Activated naive CD8-positive, alpha-beta T cell (primary cell): ENCODE data around the gene ZNF433.
"Not testable (repeated sequence)": the region's sequence is repeated elsewhere in the genome, so short reads cannot be mapped to it uniquely, and the experiment has no call there.

ENCODE experiments used
- H3K27ac Mint-ChIP-seq: one replicate; pipeline ENCODE4 v1.8.0; 2021; ENCODE audit warnings: mixed read lengths
- H3K27me3 Mint-ChIP-seq: one replicate; pipeline ENCODE4 v1.8.0; 2021; ENCODE audit warnings: mixed read lengths
- H3K36me3 Mint-ChIP-seq: one replicate; pipeline ENCODE4 v1.8.0; 2021; ENCODE audit warnings: mixed read lengths
- H3K4me1 Mint-ChIP-seq: one replicate; pipeline ENCODE4 v1.8.0; 2021; ENCODE audit warnings: low read depth, mixed read lengths
- H3K4me3 Mint-ChIP-seq: one replicate; pipeline ENCODE4 v1.8.0; 2021; ENCODE audit warnings: mild to moderate bottlenecking, mixed read lengths
- H3K9me3 Mint-ChIP-seq: one replicate; pipeline ENCODE4 v1.8.0; 2021; ENCODE audit warnings: low read depth, mixed read lengths

The ZNF433 gene

DNA sequence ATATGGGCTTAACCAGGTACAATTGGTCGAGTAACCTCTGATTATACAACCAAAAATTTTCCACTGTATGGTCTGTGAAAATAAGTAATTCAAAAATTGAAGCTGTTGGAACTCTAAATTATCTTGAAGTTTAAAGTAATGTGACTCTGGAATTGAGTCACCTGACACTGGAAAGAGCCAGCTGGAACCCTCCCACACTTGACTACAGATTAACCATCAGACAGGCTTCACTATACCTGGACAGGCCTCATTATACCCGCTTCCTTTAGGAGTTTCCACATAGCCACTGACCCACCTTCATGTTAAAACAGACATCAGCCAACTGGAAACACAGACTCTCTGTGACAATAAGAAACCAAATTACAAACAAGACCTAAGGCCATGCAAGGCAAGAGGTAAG is 1.3 kb downstream of the ZNF433 start:
- H3K27ac Mint-ChIP-seq = no peak overlapping the region
- H3K27me3 Mint-ChIP-seq = no peaks in the 10 kb centered on the region
- H3K4me3 Mint-ChIP-seq = peak overlapping the region; percentile 64
- peaks cover 16% of the 10 kb centered on the region for H3K4me1 Mint-ChIP-seq
- no peaks in the 10 kb centered on the region for H3K36me3 Mint-ChIP-seq
- no peaks in the 10 kb centered on the region for H3K9me3 Mint-ChIP-seq

DNA sequence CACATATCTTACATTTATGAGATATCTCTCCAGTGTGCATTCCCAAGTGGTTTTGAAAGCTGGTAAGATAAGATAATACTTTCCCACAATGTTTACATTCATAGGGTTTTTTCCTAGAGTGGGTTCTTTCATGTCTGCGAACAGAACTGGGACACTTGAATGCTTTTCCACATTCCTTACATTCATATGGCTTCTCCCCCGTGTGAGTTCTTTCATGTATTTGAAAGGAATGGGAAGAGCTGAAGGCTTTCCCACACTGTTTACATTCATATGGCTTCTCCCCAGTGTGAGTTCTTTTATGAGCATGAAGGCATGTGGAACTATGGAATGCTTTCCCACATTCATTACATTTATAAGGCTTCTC is 19.7 kb downstream of the ZNF433 start:
- H3K27ac Mint-ChIP-seq = no peak overlapping the region
- no peaks in the 10 kb centered on the region for H3K4me1 Mint-ChIP-seq
- H3K27me3 Mint-ChIP-seq = no peaks in the 10 kb centered on the region

DNA sequence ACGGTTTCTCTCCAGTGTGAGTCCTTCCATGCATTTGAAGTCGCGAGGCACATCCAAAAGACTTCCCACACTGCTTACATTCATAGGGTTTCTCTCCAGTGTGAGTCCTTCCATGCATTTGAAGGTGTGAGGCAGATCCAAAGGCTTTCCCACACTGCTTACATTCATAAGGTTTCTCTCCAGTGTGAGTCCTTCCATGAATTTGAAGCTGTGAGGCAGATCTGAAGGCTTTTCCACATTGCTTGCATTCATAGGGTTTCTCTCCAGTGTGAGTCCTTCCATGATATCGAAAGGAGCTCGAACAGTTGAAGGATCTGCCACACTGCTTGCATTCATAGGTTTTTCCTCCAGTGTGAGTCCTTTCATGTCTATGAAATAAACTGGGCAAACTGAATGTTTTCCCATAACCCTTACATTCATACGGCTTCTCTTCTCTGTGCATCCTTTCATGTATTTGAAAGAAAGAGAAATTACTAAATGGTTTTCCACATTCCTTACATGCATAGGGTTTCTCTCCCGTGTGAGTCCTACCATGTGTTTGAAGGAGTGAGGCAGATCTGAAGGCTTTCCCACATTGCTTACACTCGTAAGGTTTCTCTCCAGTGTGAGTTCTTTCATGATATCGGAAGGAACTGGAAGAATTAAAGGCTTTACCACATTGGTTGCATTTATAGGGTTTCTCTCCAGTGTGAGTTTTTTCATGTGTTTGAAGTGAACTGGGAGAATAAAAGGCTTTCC is 20.3 kb downstream of the ZNF433 start:
- peaks cover 21% of the 10 kb centered on the region for H3K9me3 Mint-ChIP-seq

More for the DNA sequence above, 19.7 kb downstream of the ZNF433 start:
- peaks cover 48% of the 10 kb centered on the region for H3K36me3 Mint-ChIP-seq
- no peak overlapping the region for H3K4me3 Mint-ChIP-seq
- peaks cover 21% of the 10 kb centered on the region for H3K9me3 Mint-ChIP-seq

GRCh38 chr19:12000152-12000981 is 35.1 kb downstream of the ZNF433 start:
- Mint-ChIP-seq H3K9me3 (no peaks in the 10 kb centered on the region), H3K27me3 (no peaks in the 10 kb centered on the region), H3K36me3 (peaks cover 14% of the 10 kb centered on the region), H3K4me3 (peak overlapping the region; percentile 24), H3K4me1 (peaks cover 26% of the 10 kb centered on the region), H3K27ac (peak overlapping the region; percentile 51)

More for the DNA sequence above, 20.3 kb downstream of the ZNF433 start:
- Mint-ChIP-seq H3K27ac (no peak overlapping the region), H3K4me1 (no peaks in the 10 kb centered on the region), H3K36me3 (peaks cover 48% of the 10 kb centered on the region), H3K27me3 (no peaks in the 10 kb centered on the region), H3K4me3 (no peak overlapping the region)

DNA sequence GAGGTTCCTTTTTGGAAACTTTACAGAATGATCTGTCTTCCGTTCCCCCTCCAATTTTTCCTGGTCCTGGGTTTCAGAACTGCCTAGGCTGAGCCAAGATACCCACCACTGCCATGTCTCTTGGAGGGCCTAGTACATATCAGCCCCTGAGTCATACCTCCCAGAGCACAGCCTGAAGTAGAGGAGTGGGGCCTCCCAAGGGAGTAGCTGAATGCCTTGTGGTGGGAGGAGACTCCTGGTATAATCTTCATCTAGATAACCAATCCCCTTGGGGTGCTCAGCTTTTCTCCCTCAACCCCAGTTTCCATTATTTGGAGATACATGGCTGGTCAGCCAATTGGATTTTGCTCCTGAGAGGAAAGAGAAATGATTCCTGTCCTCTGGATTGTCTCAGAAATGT is 40.3 kb downstream of the ZNF433 start:
- Mint-ChIP-seq H3K27ac (no peak overlapping the region), H3K36me3 (peaks cover 18% of the 10 kb centered on the region), H3K4me1 (peaks cover 54% of the 10 kb centered on the region), H3K4me3 (no peak overlapping the region), H3K27me3 (no peaks in the 10 kb centered on the region), H3K9me3 (no peaks in the 10 kb centered on the region)

DNA sequence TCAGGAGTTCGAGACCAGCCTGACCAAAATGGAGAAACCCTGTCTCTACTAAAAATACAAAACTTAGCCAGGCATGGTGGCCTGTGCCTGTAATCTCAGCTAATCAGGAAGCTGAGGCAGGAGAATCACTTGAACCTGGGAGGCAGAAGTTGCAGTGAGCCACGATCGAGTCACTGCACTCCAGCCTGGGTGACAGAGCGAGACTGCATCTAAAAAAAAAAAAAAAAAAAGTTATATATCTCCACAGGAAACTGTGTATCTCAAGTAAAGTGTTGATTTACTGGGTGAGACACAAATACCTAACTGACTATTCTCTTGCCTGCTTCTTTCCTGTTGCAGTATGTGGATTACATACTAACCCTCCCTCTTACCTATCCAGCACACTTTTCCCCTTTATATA is 43.6 kb downstream of the ZNF433 start:
- not testable (repeated sequence) for H3K27ac Mint-ChIP-seq

GRCh38 chr19:11989112-11989456 is 46.4 kb downstream of the ZNF433 start:
- peaks cover 6% of the 10 kb centered on the region for H3K36me3 Mint-ChIP-seq

More for the DNA sequence above, 43.6 kb downstream of the ZNF433 start:
- peaks cover 57% of the 10 kb centered on the region for H3K4me1 Mint-ChIP-seq
- not testable (repeated sequence) for H3K27me3 Mint-ChIP-seq, H3K9me3 Mint-ChIP-seq, H3K36me3 Mint-ChIP-seq, H3K4me3 Mint-ChIP-seq

DNA sequence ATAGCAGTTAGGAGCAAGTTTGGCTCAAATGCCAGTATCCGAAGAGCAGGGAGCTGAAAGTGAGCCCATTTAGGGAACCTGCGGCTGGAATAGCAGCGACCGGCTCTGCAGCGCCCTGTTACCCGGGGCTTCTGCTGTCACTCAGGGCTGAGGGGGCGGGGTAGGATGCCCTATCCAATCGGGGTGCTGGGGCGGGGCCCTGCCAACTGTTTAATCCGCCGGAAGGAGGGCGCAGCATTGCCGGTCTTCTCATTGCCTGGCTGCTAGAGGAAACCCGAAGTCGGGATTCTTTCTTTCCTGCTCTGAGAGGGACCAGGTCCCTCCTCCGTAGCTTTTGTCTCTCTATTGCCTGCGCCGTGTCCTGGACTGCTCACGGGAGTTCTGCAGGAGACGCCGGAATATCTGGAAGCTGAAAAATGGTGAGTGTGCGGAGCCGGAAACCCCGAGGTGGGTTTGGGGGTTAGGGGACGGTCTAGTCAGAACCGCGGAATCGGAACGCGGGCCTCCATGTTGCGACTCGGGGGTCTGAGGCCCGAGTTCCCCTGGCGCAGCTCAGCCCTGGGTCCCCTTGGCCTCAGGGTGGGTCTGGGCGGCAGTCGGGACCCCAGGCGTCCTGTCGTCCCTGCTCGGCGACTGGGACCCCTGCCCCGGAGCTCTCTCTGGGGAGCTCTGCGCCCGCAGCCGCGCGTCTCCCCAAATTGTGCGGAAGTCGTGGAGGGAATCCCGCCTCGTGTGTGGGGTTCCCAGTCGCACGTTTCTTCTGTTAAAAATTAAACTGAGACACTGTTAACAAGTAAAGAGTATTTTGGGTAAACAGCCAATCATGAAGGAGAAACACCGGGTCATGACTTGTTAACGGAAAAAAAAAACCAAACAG is 47.8 kb downstream of the ZNF433 start:
- no peaks in the 10 kb centered on the region for H3K9me3 Mint-ChIP-seq
- H3K4me1 Mint-ChIP-seq = peaks cover 38% of the 10 kb centered on the region
- H3K27me3 Mint-ChIP-seq = no peaks in the 10 kb centered on the region
- H3K36me3 Mint-ChIP-seq = peaks cover 3% of the 10 kb centered on the region
- H3K27ac Mint-ChIP-seq = peak overlapping the region; percentile 98
- H3K4me3 Mint-ChIP-seq = peak overlapping the region; percentile 99

More at GRCh38 chr19:11989112-11989456, 46.4 kb downstream of the ZNF433 start:
- Mint-ChIP-seq H3K27ac (peak overlapping the region; percentile 98), H3K4me1 (peaks cover 48% of the 10 kb centered on the region), H3K4me3 (peak overlapping the region; percentile 99), H3K9me3 (no peaks in the 10 kb centered on the region), H3K27me3 (no peaks in the 10 kb centered on the region)

GRCh38 chr19:11986754-11987153 is 48.7 kb downstream of the ZNF433 start:
- Mint-ChIP-seq H3K27ac (no peak overlapping the region), H3K36me3 (peaks cover 3% of the 10 kb centered on the region), H3K4me1 (peaks cover 29% of the 10 kb centered on the region), H3K4me3 (peak overlapping the region; percentile 99), H3K9me3 (no peaks in the 10 kb centered on the region), H3K27me3 (no peaks in the 10 kb centered on the region)

GRCh38 chr19:11984986-11985385 is 50.5 kb downstream of the ZNF433 start:
- H3K27ac Mint-ChIP-seq = no peak overlapping the region

GRCh38 chr19:11982526-11982925 is 53.0 kb downstream of the ZNF433 start:
- H3K27ac Mint-ChIP-seq = no peak overlapping the region
- peaks cover 19% of the 10 kb centered on the region for H3K36me3 Mint-ChIP-seq
- peaks cover 20% of the 10 kb centered on the region for H3K9me3 Mint-ChIP-seq
- H3K4me3 Mint-ChIP-seq = no peak overlapping the region
- no peaks in the 10 kb centered on the region for H3K27me3 Mint-ChIP-seq
- peaks cover 4% of the 10 kb centered on the region for H3K4me1 Mint-ChIP-seq

More at GRCh38 chr19:11984986-11985385, 50.5 kb downstream of the ZNF433 start:
- H3K27me3 Mint-ChIP-seq = no peaks in the 10 kb centered on the region
- H3K36me3 Mint-ChIP-seq = peaks cover 3% of the 10 kb centered on the region
- H3K4me3 Mint-ChIP-seq = no peak overlapping the region
- H3K9me3 Mint-ChIP-seq = no peaks in the 10 kb centered on the region
- H3K4me1 Mint-ChIP-seq = peaks cover 15% of the 10 kb centered on the region

- H3K4me3 Mint-ChIP-seq = no peak overlapping the region
- H3K27ac Mint-ChIP-seq = no peak overlapping the region
- H3K4me1 Mint-ChIP-seq = no peaks in the 10 kb centered on the region
- no peaks in the 10 kb centered on the region for H3K27me3 Mint-ChIP-seq
- peaks cover 20% of the 10 kb centered on the region for H3K9me3 Mint-ChIP-seq
- peaks cover 32% of the 10 kb centered on the region for H3K36me3 Mint-ChIP-seq
Observed at GRCh38 chr19:11979527-11979926, 56.0 kb downstream of the ZNF433 start.

DNA sequence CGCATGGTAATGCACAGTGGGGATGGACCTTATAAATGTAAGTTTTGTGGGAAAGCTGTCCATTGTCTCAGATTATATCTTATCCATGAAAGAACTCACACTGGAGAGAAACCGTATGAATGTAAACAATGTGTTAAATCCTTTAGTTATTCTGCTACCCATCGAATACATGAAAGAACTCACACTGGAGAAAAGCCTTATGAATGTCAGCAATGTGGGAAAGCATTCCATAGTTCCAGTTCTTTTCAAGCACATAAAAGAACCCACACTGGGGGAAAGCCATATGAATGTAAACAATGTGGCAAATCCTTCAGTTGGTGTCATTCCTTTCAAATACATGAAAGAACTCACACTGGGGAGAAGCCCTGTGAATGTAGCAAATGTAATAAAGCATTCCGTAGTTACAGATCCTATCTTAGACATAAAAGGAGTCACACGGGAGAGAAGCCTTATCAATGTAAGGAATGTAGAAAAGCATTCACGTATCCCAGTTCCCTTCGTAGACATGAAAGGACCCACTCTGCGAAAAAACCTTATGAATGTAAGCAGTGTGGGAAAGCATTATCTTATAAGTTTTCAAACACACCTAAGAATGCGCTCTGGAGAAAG is 56.9 kb downstream of the ZNF433 start:
- Mint-ChIP-seq H3K4me3 (no peak overlapping the region), H3K27ac (no peak overlapping the region), H3K27me3 (no peaks in the 10 kb centered on the region), H3K9me3 (peaks cover 20% of the 10 kb centered on the region), H3K36me3 (peaks cover 32% of the 10 kb centered on the region), H3K4me1 (no peaks in the 10 kb centered on the region)

GRCh38 chr19:11973019-11973810 is 62.3 kb downstream of the ZNF433 start:
- H3K4me3 Mint-ChIP-seq = no peak overlapping the region
- H3K27ac Mint-ChIP-seq = no peak overlapping the region
- H3K36me3 Mint-ChIP-seq = peaks cover 23% of the 10 kb centered on the region
- no peaks in the 10 kb centered on the region for H3K4me1 Mint-ChIP-seq
- H3K9me3 Mint-ChIP-seq = peaks cover 4% of the 10 kb centered on the region
- no peaks in the 10 kb centered on the region for H3K27me3 Mint-ChIP-seq
